ENCODE measurements around the gene SUGCT.

Gene SUGCT

GRCh38 chr7:40301486-40302068, 166.8 kb downstream of the SUGCT start:
- no peak overlapping the region for H3K27ac Mint-ChIP-seq
- H3K9me3 Mint-ChIP-seq = peaks cover 4% of the 10 kb centered on the region
- TF ChIP-seq CTCF (IDR thresholded peaks at IDR 0.05) = no peak
- peaks cover 17% of the 10 kb centered on the region for H3K4me1 Mint-ChIP-seq
- peaks cover 6% of the 10 kb centered on the region for H3K36me3 Mint-ChIP-seq (ENCODE audit: low read depth)
- no peak for DNase-seq
- peaks cover 4% of the 10 kb centered on the region for H3K27me3 Mint-ChIP-seq (ENCODE audit: low read depth, poor library complexity)
- H3K4me3 Mint-ChIP-seq = no peak overlapping the region

- Mint-ChIP-seq H3K4me1 (peaks cover 6% of the 10 kb centered on the region), H3K9me3 (peaks cover 2% of the 10 kb centered on the region), H3K27ac (no peak overlapping the region), H3K27me3 (ENCODE audit: low read depth, poor library complexity) (no peaks in the 10 kb centered on the region), H3K4me3 (no peak overlapping the region), H3K36me3 (ENCODE audit: low read depth) (no peaks in the 10 kb centered on the region)
- no peak for TF ChIP-seq CTCF (IDR thresholded peaks at IDR 0.05)
- no peak for DNase-seq
Measured at GRCh38 chr7:40303996-40304395, 169.2 kb downstream of the SUGCT start.

GRCh38 chr7:40305229-40305628, 170.4 kb downstream of the SUGCT start:
- no peak for TF ChIP-seq CTCF (IDR thresholded peaks at IDR 0.05)
- peaks cover 4% of the 10 kb centered on the region for H3K4me1 Mint-ChIP-seq
- no peak for DNase-seq
- H3K27me3 Mint-ChIP-seq (ENCODE audit: low read depth, poor library complexity) = no peaks in the 10 kb centered on the region
- H3K36me3 Mint-ChIP-seq (ENCODE audit: low read depth) = no peaks in the 10 kb centered on the region
- H3K9me3 Mint-ChIP-seq = no peaks in the 10 kb centered on the region
- no peak overlapping the region for H3K27ac Mint-ChIP-seq
- H3K4me3 Mint-ChIP-seq = no peak overlapping the region

- H3K27me3 Mint-ChIP-seq (ENCODE audit: low read depth, poor library complexity) = no peaks in the 10 kb centered on the region
- peaks cover 7% of the 10 kb centered on the region for H3K4me1 Mint-ChIP-seq
- H3K27ac Mint-ChIP-seq = no peak overlapping the region
- no peak for DNase-seq
- H3K4me3 Mint-ChIP-seq = no peak overlapping the region
- no peaks in the 10 kb centered on the region for H3K36me3 Mint-ChIP-seq (ENCODE audit: low read depth)
- H3K9me3 Mint-ChIP-seq = no peaks in the 10 kb centered on the region
- TF ChIP-seq CTCF (IDR thresholded peaks at IDR 0.05) = no peak
Measured at GRCh38 chr7:40306025-40306424, 171.2 kb downstream of the SUGCT start.

GRCh38 chr7:40306596-40306995, 171.8 kb downstream of the SUGCT start:
- Mint-ChIP-seq H3K27ac (no peak overlapping the region), H3K9me3 (no peaks in the 10 kb centered on the region), H3K36me3 (ENCODE audit: low read depth) (no peaks in the 10 kb centered on the region), H3K4me1 (peaks cover 11% of the 10 kb centered on the region), H3K27me3 (ENCODE audit: low read depth, poor library complexity) (no peaks in the 10 kb centered on the region), H3K4me3 (no peak overlapping the region)
- no peak for DNase-seq
- no peak for TF ChIP-seq CTCF (IDR thresholded peaks at IDR 0.05)

- peaks cover 15% of the 10 kb centered on the region for H3K4me1 Mint-ChIP-seq
- H3K9me3 Mint-ChIP-seq = peaks cover 6% of the 10 kb centered on the region
- no peaks in the 10 kb centered on the region for H3K36me3 Mint-ChIP-seq (ENCODE audit: low read depth)
- H3K27me3 Mint-ChIP-seq (ENCODE audit: low read depth, poor library complexity) = no peaks in the 10 kb centered on the region
- no peak for DNase-seq
- H3K4me3 Mint-ChIP-seq = no peak overlapping the region
- TF ChIP-seq CTCF (IDR thresholded peaks at IDR 0.05) = no peak
- H3K27ac Mint-ChIP-seq = no peak overlapping the region
Measured at GRCh38 chr7:40310258-40310657, 175.5 kb downstream of the SUGCT start.
